T-helper 2 cell (primary cell): Measurements from ENCODE around the gene SLC12A7.
A peak's percentile ranks its signal among the peaks of the same experiment; 100 is the strongest.

Experiments
- DNase-seq, 5 experiments: peaks; one replicate each; pipeline versions ENCODE4 v3.0.0 to v3.0.0-alpha.2; 2012 to 2022

The SLC12A7 gene

DNA sequence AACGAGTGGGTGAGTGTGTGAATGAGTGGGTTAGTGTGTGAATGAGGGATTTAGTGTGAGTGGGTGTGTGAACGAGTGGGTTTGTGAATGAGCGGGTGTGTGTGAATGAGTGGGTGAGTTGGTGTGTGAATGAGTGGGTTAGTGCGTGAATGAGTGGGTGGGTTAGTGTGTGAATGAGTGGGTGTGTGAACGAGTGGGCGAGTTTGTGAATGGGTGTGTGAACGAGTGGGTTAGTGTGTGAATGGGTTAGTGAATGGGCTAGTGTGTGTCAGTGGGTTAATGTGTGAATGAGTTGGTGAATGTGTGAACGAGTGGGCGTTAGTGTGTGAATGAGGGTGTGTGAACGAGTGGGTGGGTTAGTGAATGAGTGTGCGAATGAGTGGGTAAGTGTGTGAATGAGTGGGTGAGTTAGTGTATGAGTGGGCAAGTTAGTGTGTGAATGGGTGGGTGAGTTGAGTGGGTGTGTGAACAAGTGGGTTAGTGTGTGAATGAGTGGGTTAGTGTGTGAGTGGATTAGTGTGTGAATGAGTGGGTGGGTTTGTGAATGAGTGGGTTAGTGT is 63.6 kb downstream of the SLC12A7 start:
- no peak for DNase-seq

DNA sequence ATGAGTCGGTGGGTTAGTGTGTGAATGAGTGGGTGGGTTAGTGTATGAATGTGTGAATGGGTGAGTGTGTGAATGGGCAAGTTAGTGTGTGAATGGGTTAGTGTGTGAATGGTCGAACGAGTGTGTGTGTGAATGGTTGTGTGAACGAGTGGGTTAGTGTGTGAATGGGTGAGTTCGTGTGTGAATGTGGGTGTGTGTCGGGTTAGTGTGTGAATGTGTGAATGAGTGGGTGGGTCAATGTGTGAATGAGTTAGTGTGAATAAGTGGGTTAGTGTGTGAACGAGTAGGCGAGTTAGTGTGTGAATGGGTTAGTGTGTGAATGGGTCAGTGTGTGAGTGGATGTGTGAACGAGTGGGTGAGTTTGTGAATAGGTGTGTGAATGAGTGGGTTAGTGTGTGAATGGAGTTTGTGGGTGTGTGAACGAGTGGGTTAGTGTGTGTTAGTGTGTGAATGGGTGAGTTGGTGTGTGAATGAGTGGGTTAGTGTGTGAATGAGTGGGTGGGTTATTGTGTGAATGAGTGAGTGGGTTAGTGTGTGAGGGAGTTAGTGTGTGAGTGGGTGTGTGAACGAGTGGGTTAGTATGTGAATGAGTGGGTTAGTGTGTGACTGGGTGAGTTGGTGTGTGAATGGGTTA is 64.4 kb downstream of the SLC12A7 start:
- DNase-seq = no peak

DNA sequence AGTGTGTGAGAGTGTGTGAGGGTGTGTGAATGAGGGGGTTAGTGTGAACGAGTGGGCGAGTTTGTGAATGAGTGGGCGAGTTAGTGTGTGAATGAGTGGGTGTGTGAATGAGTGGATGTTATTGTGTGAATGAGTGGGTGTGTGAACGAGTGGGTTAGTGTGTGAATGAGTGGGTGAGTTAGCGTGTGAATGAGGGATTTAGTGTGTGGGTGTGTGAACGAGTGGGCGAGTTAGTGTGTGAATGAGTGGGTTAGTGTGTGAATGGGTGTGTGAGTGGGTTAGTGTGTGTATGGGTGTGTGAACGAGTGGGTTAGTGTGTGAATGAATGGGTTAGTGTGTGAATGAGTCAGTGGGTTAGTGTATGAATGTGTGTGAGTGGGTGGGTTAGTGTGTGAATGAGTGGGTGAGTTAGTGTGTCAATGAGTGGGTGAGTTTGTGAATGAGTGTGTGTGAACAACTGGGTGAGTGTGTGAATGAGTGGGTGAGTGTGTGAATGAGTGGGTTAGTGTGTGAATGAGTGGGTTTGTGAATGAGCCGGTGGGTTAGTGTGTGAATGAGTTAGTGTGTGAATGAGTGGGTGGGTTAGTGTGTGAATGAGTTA is 65.8 kb downstream of the SLC12A7 start:
- no peak for DNase-seq

DNA sequence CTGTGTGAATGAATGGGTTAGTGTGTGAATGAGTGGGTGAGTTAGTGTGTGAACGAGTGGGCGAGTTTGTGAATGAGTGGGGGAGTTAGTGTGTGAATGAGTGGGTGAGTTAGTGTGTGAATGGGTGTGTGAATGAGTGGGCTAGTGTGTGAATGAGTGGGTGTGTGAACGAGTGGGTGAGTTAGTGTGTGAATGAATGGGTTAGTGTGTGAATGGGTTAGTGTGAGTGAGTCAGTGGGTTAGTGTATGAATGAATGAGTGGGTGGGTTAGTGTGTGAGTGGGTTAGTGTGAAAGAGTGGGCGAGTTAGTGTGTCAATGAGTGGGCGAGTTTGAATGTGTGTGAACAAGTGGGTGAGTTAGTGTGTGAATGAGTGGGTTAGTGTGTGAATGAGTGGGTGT is 67.7 kb downstream of the SLC12A7 start:
- no peak for DNase-seq

DNA sequence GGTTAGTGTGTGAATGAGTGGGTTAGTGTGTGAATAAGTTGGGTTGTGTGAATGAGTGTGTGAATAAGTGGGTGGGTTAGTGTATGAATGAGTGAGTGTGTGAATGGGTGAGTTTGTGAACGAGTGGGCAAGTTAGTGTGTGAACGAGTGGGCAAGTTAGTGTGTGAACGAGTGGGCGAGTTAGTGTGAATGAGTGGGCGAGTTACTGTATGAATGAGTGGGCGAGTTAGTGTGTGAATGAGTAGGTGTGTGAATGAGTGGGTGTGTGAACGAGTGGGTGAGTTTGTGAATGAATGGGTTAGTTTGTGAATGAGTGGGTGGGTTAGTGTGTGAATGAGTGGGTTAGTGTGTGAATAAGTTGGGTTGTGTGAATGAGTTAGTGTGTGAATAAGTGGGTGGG is 68.5 kb downstream of the SLC12A7 start:
- no peak for DNase-seq

DNA sequence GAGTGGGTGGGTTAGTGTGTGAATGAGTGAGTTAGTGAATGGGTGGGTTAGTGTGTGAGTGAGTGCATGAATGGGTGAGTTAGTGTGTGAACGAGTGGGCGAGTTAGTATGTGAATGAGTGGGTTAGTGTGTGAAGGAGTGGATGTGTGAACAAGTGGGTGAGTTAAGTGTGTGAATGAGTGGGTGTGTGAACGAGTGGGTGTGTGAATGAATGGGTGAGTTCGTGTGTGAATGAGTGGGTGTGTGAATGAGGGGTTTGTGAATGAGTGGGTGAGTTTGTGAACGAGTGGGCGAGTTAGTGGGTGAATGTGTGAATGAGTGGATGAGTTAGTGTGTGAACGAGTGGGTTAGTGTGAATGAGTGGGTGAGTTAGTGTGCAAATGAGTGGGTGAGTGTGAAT is 69.2 kb downstream of the SLC12A7 start:
- DNase-seq = no peak

DNA sequence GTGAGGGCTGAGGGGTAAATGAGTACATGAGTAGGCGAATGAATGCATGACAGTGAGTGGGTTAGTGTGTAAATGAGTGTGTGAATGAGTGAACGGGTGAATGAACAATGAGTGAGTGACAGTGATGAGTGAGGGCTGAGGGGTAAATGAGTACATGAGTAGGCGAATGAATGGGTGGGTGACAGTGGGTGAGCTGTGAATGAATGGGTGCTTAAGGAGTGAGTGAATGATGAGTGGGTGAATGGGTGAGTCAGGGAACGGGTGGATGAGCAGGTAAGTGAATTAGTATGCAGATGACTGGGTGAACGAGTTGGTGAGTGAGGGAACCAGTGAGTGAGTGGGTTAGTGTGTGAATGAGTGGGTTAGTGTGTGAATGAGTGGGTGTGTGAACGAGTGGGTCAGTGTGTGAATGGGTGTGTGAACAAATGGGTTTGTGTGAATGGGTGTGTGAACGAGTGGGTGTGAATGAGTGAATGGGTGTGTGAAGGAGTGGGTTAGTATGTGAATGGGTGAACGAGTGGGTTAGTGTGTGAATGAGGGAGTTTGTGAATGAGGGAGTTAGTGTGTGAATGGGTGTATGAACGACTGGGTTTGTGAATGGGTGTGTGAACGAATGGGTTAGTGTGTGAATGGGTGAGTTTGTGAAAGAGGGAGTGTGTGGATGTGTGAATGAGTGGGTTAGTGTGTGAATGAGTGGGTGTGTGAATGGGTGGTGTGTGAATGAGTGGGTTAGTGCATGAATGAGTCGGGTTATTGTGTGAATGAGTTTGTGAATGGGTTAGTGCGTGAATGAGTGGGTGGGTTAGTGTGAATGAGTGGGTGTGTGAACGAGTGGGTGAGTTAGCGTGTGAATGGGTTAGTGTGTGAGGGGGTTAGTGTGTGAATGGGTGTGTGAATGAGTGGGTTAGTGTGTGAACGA is 70.4 kb downstream of the SLC12A7 start:
- DNase-seq = no peak

DNA sequence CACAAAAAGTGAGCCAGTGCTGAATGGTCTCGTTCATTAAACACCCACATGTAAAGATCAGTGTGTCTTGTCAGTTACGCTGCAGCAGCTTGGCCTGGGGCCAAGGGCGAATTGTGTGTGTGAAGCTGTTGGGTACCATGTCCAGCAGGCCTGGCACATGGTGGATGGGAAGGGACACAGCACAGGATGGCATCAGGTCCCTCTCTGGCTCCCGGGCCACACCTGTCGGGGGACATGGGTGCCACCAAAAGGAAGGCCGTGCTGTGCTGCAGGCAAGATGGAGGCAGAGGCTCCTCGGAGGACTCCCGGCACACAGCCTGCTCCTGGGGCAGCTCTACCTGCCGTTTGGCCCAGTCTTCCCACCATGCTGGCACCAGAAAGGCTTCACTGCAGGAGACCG is 71.3 kb downstream of the SLC12A7 start:
- DNase-seq = peak in 1 of 5 experiments; percentile 2

DNA sequence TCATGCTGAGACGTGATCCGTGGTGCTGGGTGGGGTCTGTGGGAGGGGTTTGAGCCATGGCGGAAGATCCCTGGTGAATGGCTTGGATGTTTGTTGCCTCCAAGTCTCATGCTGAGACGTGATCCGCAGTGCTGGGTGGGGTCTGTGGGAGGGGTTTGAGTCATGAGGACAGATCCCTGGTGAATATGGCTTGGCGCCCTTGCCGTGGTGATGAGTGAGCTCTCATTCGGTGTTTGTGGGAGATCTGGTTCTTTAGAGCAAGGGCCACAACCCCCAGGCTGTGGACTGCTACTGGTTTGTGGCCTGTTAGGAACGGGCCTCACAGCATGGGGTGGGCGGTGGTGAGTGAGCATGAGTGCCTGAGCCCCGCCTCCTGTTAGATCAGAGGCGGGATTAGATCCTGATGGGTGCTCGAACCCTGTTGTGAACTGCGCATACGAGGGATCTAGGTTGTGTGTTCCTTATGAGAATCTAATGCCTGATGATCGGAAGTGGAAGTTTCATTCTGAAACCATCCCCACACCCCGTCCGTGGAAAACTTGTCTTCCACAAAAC is 72.1 kb downstream of the SLC12A7 start:
- no peak for DNase-seq

DNA sequence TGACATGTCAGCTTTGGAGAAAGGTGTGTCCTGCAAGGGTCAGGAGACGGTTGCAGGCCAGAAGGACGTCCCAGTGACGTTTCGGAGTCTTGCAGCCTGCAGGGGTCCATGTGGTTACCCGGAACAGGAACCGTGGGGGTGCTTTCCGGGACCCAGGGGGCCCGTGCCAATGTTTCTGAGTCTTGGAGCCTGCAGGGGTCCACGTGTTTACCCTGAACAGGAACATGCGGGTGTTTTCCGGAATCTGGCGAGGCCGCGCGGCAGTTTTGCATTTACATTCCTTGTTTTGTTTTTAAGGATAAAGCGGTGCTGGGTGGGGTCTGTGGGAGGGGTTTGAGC is 72.7 kb downstream of the SLC12A7 start:
- DNase-seq = no peak

DNA sequence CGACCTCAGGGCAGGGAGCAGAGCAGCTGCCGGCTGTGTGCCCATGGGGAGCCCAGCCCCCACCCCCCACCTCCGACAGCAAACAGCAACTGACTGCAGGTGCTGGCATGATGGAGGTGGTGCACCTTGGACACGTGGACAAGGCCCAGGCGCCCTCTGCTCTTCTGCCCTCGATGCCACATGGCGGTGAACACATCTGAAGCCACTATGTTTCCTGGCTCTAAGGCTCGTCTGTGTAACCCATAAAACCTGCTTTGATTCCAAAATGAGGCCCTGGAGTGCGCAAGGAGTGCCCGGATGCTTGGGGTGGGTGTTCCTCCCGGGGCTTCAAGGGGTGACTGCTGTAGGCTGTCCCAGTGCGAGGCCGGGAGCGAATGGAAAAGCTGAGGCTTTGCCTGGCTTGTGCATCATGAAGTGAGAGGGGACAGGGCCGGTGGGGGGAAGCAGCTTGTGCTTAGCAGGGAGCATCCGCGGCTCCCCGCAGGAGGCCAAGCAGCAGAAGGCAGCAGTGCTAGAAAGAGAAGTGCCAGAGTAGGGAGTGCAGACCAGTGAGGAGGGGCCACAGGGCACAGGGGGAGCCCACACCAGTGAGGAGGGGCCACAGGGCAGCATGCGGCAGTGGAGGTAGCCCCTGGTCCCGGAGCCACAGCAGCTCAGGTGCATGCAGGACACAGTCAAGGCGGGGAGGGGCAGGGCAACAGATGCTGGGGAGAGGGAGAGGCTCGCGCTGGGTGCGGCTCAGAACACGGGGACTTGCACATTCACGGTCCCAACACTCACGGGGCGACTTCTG is 73.2 kb downstream of the SLC12A7 start:
- peak in 1 of 5 experiments; percentile 6 for DNase-seq

DNA sequence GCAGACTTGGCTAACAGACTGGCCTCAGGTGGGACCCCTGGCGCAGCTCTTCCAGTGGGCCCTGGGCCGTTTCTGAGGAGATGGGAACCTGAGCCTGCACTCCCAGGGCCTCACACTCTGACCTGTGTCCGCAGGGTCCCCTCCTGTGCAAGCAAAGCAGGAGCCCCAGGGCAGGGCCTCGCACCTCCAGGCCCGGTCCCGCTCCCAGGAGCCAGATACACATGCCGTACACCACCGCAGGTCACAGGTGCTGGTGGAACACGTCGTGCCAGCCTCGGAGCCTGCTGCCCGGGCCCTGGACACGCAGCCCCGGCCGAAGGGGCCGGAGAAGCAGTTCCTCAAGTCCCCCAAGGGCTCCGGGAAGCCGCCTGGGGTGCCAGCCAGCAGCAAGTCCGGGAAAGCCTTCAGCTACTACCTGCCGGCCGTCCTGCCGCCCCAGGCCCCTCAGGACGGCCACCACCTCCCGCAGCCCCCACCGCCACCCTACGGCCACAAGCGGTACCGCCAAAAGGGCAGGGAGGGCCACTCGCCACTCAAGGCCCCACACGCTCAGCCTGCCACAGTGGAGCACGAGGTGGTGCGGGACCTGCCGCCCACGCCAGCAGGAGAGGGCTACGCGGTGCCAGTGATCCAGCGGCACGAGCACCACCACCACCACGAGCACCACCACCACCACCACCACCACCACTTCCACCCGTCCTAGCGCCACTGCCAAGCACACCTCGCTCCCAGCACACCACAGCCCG is 74.0 kb downstream of the SLC12A7 start:
- peak in 2 of 5 experiments; percentile 2 to 7 for DNase-seq

DNA sequence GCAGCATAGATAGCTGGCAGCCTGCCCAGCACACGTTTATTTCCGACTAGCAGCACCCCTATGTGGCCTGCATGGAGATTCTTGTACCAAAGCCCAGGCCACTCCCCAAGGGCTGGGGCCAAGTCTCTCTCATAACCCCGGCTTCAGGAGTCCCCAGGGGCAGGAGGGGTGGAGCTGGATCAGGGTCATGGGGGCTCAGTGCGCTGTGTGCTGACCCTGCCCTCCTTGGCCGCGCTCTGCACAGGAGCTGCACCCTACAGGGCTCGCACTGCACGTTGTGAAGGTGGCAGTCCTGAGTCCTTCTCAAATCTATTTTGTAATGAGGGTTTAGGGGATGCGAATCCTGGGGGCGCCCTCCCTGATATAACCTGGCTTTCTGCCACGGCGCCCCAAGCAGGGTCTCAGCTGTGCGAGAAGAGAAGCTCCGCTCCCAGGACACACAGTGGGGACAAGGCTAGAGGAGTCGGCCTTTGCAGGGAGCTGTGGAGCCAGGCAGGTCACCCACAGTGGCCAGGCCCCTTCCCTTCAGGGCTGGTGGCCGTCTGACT is 74.7 kb downstream of the SLC12A7 start:
- DNase-seq = no peak

DNA sequence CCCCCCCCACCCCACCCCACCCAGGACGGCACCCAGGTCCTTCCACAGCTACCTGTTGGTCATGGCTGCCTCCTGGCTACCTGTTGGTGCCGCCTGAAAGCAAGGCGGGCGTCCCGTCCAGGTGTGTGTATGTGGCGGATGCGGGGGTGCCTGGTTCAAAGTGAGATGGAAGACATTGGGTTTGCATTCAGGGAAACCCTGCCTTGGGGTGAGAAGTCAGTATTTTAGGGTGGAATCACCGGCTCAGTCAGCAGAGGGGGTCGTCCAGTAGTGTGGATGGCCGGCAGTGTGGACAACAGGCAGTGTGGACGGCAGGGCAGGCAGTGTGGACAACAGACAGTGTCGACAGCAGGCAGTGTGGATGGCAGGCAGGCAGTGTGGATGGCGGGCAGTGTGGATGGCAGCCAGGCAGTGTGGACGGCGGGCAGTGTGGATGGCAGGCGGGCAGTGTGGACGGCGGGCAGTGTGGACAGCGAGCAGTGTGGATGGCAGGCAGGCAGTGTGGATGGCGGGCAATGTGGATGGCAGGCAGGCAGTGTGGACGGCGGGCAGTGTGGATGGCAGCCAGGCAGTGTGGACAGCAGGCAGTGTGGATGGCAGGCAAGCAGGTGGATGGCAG is 75.2 kb downstream of the SLC12A7 start:
- DNase-seq = no peak

DNA sequence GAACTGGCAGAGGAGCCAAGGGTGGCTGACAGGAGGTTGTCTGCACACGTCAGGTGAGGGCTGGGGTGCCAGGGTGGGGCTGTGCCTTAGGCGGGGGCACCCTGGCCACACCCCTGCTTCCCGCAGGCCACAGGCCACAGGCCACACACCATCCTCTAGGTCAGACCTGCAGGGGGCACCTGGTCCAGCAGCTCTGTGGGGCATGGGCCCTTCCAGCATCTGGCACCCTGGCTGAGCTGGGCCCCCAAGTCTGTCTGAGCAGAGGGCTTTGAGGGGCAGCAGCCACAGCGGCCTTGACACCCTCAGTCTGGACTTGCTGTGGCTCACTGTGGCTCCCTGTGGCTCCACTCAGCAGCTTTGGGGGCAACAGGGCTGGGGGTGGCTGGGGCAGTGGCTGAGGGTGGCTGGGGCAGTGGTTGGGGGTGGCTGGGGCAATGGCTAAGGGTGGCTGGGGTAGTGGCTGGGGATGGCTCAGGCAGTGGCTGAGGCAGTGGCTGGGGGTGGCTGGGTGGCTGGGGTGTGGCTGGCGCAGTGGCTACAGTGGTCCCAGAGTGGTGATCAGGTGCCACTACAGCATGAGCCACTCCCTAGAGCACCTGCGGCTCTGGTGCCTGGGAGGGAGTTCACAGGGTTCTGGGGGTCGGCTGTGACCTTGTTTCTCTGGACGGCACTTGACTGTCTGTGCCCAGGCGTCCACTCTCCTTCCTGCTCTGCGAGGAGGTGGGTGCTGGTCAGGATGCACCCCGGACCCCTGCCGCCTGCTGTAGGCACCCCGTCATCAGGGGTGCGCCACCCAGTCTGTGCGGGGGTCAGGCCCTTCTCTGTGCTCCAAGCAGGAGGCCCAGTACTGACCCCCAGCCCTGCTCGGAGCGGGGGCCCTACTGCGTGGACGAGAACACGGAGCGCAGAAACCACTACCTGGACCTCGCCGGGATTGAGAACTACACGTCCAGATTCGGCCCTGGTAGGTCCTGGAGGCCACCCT is 76.2 kb downstream of the SLC12A7 start:
- peak in 2 of 5 experiments; percentile 1 to 7 for DNase-seq

DNA sequence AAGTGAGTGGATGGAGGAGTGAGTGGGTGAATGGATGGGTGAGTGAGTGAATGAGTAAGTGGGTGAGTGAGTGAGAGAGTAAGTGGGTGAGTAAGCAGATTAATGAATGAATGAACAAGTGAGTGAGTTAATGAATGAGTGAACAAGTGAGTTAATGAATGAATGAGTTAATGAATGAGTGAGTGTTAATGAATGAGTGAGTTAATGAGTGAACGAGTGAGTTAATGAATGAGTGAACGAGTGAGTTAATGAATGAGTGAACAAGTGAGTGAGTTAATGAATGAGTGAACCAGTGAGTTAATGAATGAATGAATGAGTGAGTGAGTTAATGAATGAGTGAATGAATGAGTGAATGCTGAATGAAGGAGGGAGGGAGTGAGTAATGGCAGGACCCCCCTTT is 76.9 kb downstream of the SLC12A7 start:
- DNase-seq = no peak

DNA sequence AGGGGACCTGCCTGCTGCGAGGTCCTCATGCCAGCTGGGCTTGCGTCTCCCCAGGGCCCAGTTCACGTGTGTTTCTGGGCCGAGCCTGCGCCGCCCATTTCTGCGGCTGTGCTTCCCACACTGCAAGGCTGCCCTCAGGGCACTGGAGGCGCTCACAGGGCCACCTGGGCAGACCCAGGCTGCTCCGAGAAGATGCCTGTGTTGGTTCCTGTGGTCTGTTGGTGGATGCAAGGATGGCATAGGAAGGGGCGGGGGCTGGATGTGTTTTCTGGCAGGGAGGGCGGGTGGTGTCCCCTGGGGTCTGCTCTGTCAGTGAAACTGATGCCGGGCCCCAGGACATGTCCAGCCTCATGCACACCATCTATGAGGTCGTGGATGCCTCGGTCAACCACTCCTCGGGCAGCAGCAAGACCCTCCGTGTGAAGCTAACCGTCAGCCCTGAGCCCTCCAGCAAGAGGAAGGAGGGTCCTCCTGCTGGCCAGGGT is 77.4 kb downstream of the SLC12A7 start:
- peak in 1 of 5 experiments; percentile 6 for DNase-seq

DNA sequence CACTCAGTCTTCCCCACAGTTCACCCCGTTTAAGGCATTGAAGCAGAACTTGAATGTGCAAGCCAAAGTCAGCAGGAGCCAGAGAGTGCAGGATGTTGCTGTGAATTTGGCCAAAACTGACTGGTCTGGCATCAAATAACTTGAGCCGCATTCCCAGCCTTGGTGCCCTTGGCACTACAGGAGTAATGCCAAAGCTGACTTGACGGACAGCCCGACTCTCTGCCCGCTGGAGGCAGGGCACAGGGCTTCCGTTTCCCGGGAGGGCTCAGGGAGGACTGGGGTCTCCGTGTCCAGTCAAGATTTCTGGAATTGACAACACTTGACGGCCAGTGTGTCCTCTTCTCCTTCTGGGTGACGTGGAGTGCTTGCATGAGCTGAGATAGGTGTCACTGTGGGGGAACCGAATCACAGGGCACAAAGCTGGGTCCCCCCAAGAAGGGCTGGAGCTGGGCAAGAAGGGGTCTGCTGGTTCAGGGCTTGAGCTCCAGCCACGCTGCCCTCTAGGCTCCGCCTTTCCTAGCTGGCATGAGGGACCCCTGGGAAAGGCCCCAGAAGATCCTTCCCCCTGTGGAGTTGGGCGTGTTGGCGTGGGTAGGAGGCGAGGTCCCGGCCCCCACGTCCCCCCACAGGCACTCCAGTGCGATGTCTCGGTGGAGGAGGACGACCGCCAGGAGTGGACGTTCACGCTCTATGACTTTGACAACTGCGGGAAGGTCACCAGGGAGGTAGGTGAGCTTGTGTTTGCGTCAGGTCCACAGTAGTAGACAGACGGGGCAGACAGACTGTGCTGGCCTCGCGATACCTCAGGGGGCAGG is 78.0 kb downstream of the SLC12A7 start:
- DNase-seq = no peak
